HCT116 (cell line): ENCODE measurements around the gene EDEM3. TPM values are rescaled to one million over a fixed set of nuclear protein-coding genes. Genes with fewer than 3 reads are reported as not detected.

ENCODE experiments used
- ATAC-seq: fragments of 200-7000 bp; cut with Tn5 transposase; 2 replicates; pipeline ENCODE4 v1.9.1; 2020; ENCODE audit warnings: mild to moderate bottlenecking, moderate library complexity
- BruUV-seq: library from RNA; stranded (reverse); fragments of 400-500 nt; replicated peaks from 2 replicates; lab custom pipeline; 2021; lab: Mats Ljungman, UMichigan
- CTCF ChIA-PET: fragments of 300-600 bp; sonication (Branson Sonifier 250); formaldehyde crosslinking; loops from one replicate; lab custom pipeline; 2021; ENCODE audit warnings: antibody characterized with exemption; lab: Charles Lee
- POLR2A ChIA-PET: fragments of 300-600, 350-600 bp; sonication (Branson Sonifier 250); formaldehyde crosslinking; loops from one replicate; lab custom pipeline; 2021; ENCODE audit warnings: antibody characterized with exemption; lab: Charles Lee
- RAD21 ChIA-PET, 2 experiments: fragments of 300-600 bp; sonication (Branson Sonifier 250); formaldehyde crosslinking; loops; one replicate each; lab custom pipeline; 2023; ENCODE audit warnings: low total read pairs in 2 of 2; ENCODE audit not compliant: uncharacterized antibody in 2 of 2, unreplicated experiment in 2 of 2, low non-redundant PET in 1 of 2; lab: Charles Lee
- DNase-seq: peaks from one replicate; pipeline ENCODE4 v3.0.0-alpha.2; 2010; ENCODE audit warnings: low read depth, low spot score
- H2AFZ ChIP-seq: fragments of 200-600 bp; shearing (Covaris generic), sonication (generic); 2 replicates; pipeline ENCODE4 v1.6.1; 2017; ENCODE audit warnings: low read depth, mixed run types, mixed read lengths, antibody characterized with exemption, low read length; ENCODE audit not compliant: poor library complexity, severe bottlenecking
- H3K27ac ChIP-seq: 2 replicates; pipeline ENCODE4 v1.5.1; 2012; ENCODE audit warnings: low read depth, low read length
- H3K27me3 ChIP-seq: fragments of 200-600 bp; sonication (generic); 2 replicates; pipeline ENCODE4 v1.6.1; 2016; ENCODE audit warnings: mixed run types, low read length, mixed read lengths; ENCODE audit not compliant: insufficient read depth
- H3K36me3 ChIP-seq, 2 experiments: fragments of 200-500 bp in 1 of 2; fragments of 200-600 bp in 1 of 2; sonication (Bioruptor generic) in 1 of 2; sonication (generic) in 1 of 2; 2 replicates each; pipeline versions ENCODE4 v1.5.1 to v1.6.1; 2014 to 2016; ENCODE audit warnings: low read length in 2 of 2, inconsistent platforms in 1 of 2, mixed read lengths in 1 of 2, mixed run types in 1 of 2; ENCODE audit not compliant: insufficient read depth in 2 of 2, control insufficient read depth in 1 of 2
- H3K4me1 ChIP-seq, 2 experiments: fragments of 200-600 bp in 1 of 2; sonication (generic) in 1 of 2; 2 replicates each; pipeline versions ENCODE4 v1.5.1 to v1.6.1; 2012 to 2017; ENCODE audit warnings: low read length in 2 of 2, inconsistent platforms in 1 of 2, mild to moderate bottlenecking in 1 of 2, mixed read lengths in 1 of 2, mixed run types in 1 of 2, moderate library complexity in 1 of 2; ENCODE audit not compliant: insufficient read depth in 2 of 2, control insufficient read depth in 1 of 2
- H3K4me2 ChIP-seq: fragments of 200-600 bp; sonication (generic); 2 replicates; pipeline ENCODE4 v1.6.1; 2017; ENCODE audit warnings: mixed run types, low read length, mixed read lengths
- H3K4me3 ChIP-seq, 2 experiments: fragments of 200-600 bp in 1 of 2; sonication (generic) in 1 of 2; replicated peaks in 1 of 2; 2 replicates each; pipeline ENCODE4 v1.5.1; 2011 to 2016; ENCODE audit warnings: low read length in 2 of 2, control low read depth in 1 of 2, low read depth in 1 of 2, mild to moderate bottlenecking in 1 of 2, mixed read lengths in 1 of 2, mixed run types in 1 of 2
- H3K79me2 ChIP-seq: fragments of 200-600 bp; sonication (generic); 2 replicates; pipeline ENCODE4 v1.6.1; 2017; ENCODE audit warnings: mild to moderate bottlenecking, mixed run types, low read length, moderate library complexity, mixed read lengths; ENCODE audit not compliant: insufficient read depth
- H3K9ac ChIP-seq: fragments of 200-600 bp; sonication (generic); 2 replicates; pipeline ENCODE4 v1.6.1; 2016; ENCODE audit warnings: low read length, mixed read lengths
- H3K9me2 ChIP-seq: fragments of 200-600 bp; sonication (generic), shearing (Covaris generic); 2 replicates; pipeline ENCODE4 v1.6.1; 2017; ENCODE audit warnings: mixed run types, mild to moderate bottlenecking, moderate library complexity; ENCODE audit not compliant: insufficient read depth
- H3K9me3 ChIP-seq, 2 experiments: fragments of 200-500 bp in 1 of 2; fragments of 200-600 bp in 1 of 2; sonication (Bioruptor generic) in 1 of 2; sonication (generic) in 1 of 2; 2 replicates each; pipeline ENCODE4 v1.6.1; 2014 to 2017; ENCODE audit warnings: low read length in 2 of 2, mixed read lengths in 2 of 2, inconsistent platforms in 1 of 2, low read depth in 1 of 2, mild to moderate bottlenecking in 1 of 2, mixed run types in 1 of 2, moderate library complexity in 1 of 2; ENCODE audit not compliant: control insufficient read depth in 1 of 2, insufficient read depth in 1 of 2
- H4K20me1 ChIP-seq: fragments of 200-600 bp; sonication (generic), shearing (Covaris generic); 2 replicates; pipeline ENCODE4 v1.6.1; 2017; ENCODE audit warnings: mixed run types, mild to moderate bottlenecking, moderate library complexity; ENCODE audit not compliant: insufficient read depth
- ATF3 ChIP-seq: IDR thresholded peaks from 2 replicates; pipeline ENCODE4 v1.6.1; 2012
- CBX3 ChIP-seq: IDR thresholded peaks from 2 replicates; pipeline ENCODE4 v1.6.1; 2012; ENCODE audit warnings: low read depth
- CEBPB ChIP-seq: IDR thresholded peaks from 2 replicates; pipeline ENCODE4 v1.6.1; 2012; ENCODE audit warnings: low read depth
- ELF1 ChIP-seq: IDR thresholded peaks from 2 replicates; pipeline ENCODE4 v1.6.1; 2012; ENCODE audit warnings: low read depth, borderline replicate concordance
- EZH2 ChIP-seq: fragments of 200-600 bp; sonication (generic); IDR thresholded peaks from 2 replicates; pipeline ENCODE4 v1.6.1; 2017; ENCODE audit warnings: antibody characterized with exemption, mixed run types
- EZH2phosphoT487 ChIP-seq: fragments of 200-600 bp; IDR thresholded peaks from 2 replicates; pipeline ENCODE4 v1.6.1; 2018; ENCODE audit warnings: antibody characterized with exemption, borderline replicate concordance
- FOSL1 ChIP-seq: IDR thresholded peaks from 2 replicates; pipeline ENCODE4 v1.6.1; 2012; ENCODE audit warnings: low read depth
- POLR2A ChIP-seq: IDR thresholded peaks from 2 replicates; pipeline ENCODE4 v1.7.0; 2011; ENCODE audit warnings: borderline replicate concordance; ENCODE audit not compliant: insufficient read depth, insufficient read length; ENCODE audit errors: extremely low read depth
- POLR2AphosphoS5 ChIP-seq: IDR thresholded peaks from 2 replicates; pipeline ENCODE4 v1.6.1; 2011; ENCODE audit warnings: mild to moderate bottlenecking, low read depth, low read length, moderate library complexity
- RAD21 ChIP-seq: IDR thresholded peaks from 2 replicates; pipeline ENCODE4 v1.6.1; 2012; ENCODE audit warnings: low read depth, mild to moderate bottlenecking
- REST ChIP-seq: IDR thresholded peaks from 2 replicates; pipeline ENCODE4 v1.6.1; 2012; ENCODE audit warnings: low read depth
- SP1 ChIP-seq: IDR thresholded peaks from 2 replicates; pipeline ENCODE4 v1.6.1; 2012; ENCODE audit warnings: low read depth
- SRF ChIP-seq: IDR thresholded peaks from 2 replicates; pipeline ENCODE4 v1.6.1; 2012; ENCODE audit warnings: low read depth
- TCF7L2 ChIP-seq: IDR thresholded peaks from 2 replicates; pipeline ENCODE4 v1.7.0; 2011; ENCODE audit warnings: borderline replicate concordance, inconsistent platforms; ENCODE audit not compliant: insufficient read depth, insufficient read length; ENCODE audit errors: extremely low read depth
- YY1 ChIP-seq: IDR thresholded peaks from 2 replicates; pipeline ENCODE4 v1.6.1; 2011; ENCODE audit warnings: low read length, low read depth, moderate library complexity, mild to moderate bottlenecking; ENCODE audit not compliant: insufficient replicate concordance; ENCODE audit errors: extremely low read depth
- ZFX ChIP-seq: fragments of 450-650 bp; IDR thresholded peaks from 2 replicates; pipeline ENCODE4 v1.6.1; 2017
- ZNF274 ChIP-seq: fragments of 200-500 bp; sonication (Bioruptor generic); IDR thresholded peaks from 2 replicates; pipeline ENCODE4 v1.6.1; 2014; ENCODE audit warnings: mild to moderate bottlenecking, low read depth, low read length, inconsistent platforms
- intact Hi-C: fragments of 100-400 bp; cut with micrococcal nuclease; formaldehyde crosslinking; loops from 2 replicates; pipeline ENCODE4 v1.10.0; 2022
- total RNA-seq: library from RNA; stranded (reverse); gene quantifications from one replicate; pipeline ENCODE4 v1.2.1, GENCODE V29; 2021; ENCODE audit not compliant: unreplicated experiment

The EDEM3 gene
- total RNA-seq, 1 experiment from 2014 or later = 14.9 TPM

GRCh38 chr1:184761969-184762485 lies 7.4 kb upstream of the EDEM3 start:
- ATAC-seq = no peak
- TF ChIP-seq TCF7L2 (no peak), CEBPB (no peak), ZFX (no peak), FOSL1 (no peak), ZNF274 (no peak), EZH2 (no peak), POLR2AphosphoS5 (no peak), SRF (no peak)
- TF ChIP-seq, all 23 proteins: peak for 0
- H3K9me2 ChIP-seq = no peaks in the 10 kb centered on the region
- no peak overlapping the region for H3K4me3 ChIP-seq
- no peak overlapping the region for H2AFZ ChIP-seq
- ChIA-PET CTCF (no interaction called here), POLR2A (no interaction called here), RAD21 (no interaction called here)
- DNase-seq = no peak
- H3K9ac ChIP-seq = no peak overlapping the region
- no peaks in the 10 kb centered on the region for H3K4me1 ChIP-seq
- no peaks in the 10 kb centered on the region for H3K79me2 ChIP-seq
- BruUV-seq = no TSS peak
- H3K36me3 ChIP-seq = no peaks in the 10 kb centered on the region
- intact Hi-C loops = no loop called here
- no peak overlapping the region for H3K4me2 ChIP-seq
- H3K27ac ChIP-seq = no peak overlapping the region
- no peaks in the 10 kb centered on the region for H3K27me3 ChIP-seq
- no peaks in the 10 kb centered on the region for H3K9me3 ChIP-seq
- H4K20me1 ChIP-seq = no peaks in the 10 kb centered on the region

- H3K36me3 ChIP-seq = no peaks in the 10 kb centered on the region
- H3K79me2 ChIP-seq = no peaks in the 10 kb centered on the region
- intact Hi-C loops = no loop called here
- no peak overlapping the region for H3K4me2 ChIP-seq
- BruUV-seq = no TSS peak
- ATAC-seq (no peak), DNase-seq (no peak)
- H3K4me3 ChIP-seq = no peak overlapping the region
- H3K9me3 ChIP-seq = no peaks in the 10 kb centered on the region
- ChIA-PET POLR2A (no interaction called here), RAD21 (no interaction called here), CTCF (no interaction called here)
- no peak overlapping the region for H2AFZ ChIP-seq
- no peak overlapping the region for H3K27ac ChIP-seq
- H3K9ac ChIP-seq = no peak overlapping the region
- H3K9me2 ChIP-seq = no peaks in the 10 kb centered on the region
- no peaks in the 10 kb centered on the region for H4K20me1 ChIP-seq
- H3K27me3 ChIP-seq = no peaks in the 10 kb centered on the region
- H3K4me1 ChIP-seq = peaks cover 0 to 7% of the 10 kb centered on the region in 2 experiments; a peak in 2 of 4 replicates
- TF ChIP-seq FOSL1 = no peak
- TF ChIP-seq POLR2A = no peak
- TF ChIP-seq EZH2phosphoT487 = no peak
- no peak for TF ChIP-seq ATF3
- TF ChIP-seq CBX3 = no peak
- TF ChIP-seq ZFX = no peak
- TF ChIP-seq RAD21 = no peak
- no peak for TF ChIP-seq TCF7L2
- TF ChIP-seq YY1 = no peak
- no peak for TF ChIP-seq REST
- no peak for TF ChIP-seq ELF1
- TF ChIP-seq SP1 = no peak
These were observed 5.0 kb upstream of the EDEM3 start for GRCh38 chr1:184759651-184760050.
